ENCODE measurements around the gene SRGAP2B.
"Not testable (repeated sequence)": the region's sequence is repeated elsewhere in the genome, so short reads cannot be mapped to it uniquely, and the experiment has no call there.

GRCh38 chr1:145015744-145016491, 79.2 kb downstream of the SRGAP2B start:
- TF ChIP-seq ZBTB8A (tag by site-specific recombination; IDR thresholded peaks at IDR 0.05); CTCF (tag by site-specific recombination; IDR thresholded peaks at IDR 0.05); ZNF280D (tag by site-specific recombination; IDR thresholded peaks at IDR 0.05); ZNF37A (tag by site-specific recombination; IDR thresholded peaks at IDR 0.05); SP2 (tag by site-specific recombination; IDR thresholded peaks at IDR 0.05); PATZ1 (tag by site-specific recombination; IDR thresholded peaks at IDR 0.05); ZNF513 (tag by site-specific recombination; IDR thresholded peaks at IDR 0.05); ZSCAN5A (tag by site-specific recombination; IDR thresholded peaks at IDR 0.05); ZNF768 (tag by site-specific recombination; IDR thresholded peaks at IDR 0.05); AEBP2 (tag by site-specific recombination; IDR thresholded peaks at IDR 0.05; ENCODE audit: borderline replicate concordance); HOXD13 (CRISPR knock-in tag; IDR thresholded peaks at IDR 0.05; ENCODE audit: borderline replicate concordance): not testable (repeated sequence)

Measured in HEK293 (cell line).